ENCODE data around the gene ATF6.

ATF6 gene

DNA sequence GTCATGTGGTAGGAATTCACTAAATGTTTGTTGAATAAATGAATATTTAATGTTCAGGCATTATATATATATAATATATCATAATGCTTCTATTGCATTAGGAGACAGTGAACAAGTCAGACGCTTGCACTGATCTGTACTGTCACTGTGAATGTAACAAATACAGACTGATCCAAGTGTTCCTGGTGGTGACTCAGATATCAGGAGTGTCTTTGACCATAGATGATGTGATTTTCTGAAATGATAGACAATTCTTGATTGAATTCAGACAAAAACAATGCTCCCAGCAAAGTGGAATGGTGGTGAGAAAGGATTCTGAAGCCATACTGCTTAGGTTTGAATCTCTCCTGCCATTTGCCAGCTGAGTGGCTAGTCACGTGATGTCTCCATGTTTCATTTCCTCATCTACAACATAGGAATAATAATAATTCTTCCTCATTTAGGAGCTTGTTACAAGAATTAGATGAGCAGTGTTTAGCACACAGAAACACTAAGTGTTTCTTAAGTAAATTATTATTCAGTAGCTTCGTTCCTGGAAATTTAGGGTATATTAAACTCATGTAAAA lies 186.6 kb downstream of the ATF6 start:
- no peaks in the 10 kb centered on the region for H3K9me3 ChIP-seq (ENCODE audit: control insufficient read depth in 1 of 2, low read length in 2 of 2)
- peaks cover 0 to 5% of the 10 kb centered on the region in 2 donors for H3K4me1 ChIP-seq (ENCODE audit: control insufficient read depth in 1 of 2, insufficient read depth in 2 of 2, low read length in 2 of 2)
- no peak overlapping the region for H3K27ac ChIP-seq (ENCODE audit: low read depth, low read length)
- no peak overlapping the region for H3K4me3 ChIP-seq (ENCODE audit: low read depth in 1 of 2, low read length in 2 of 2)
- H3K27me3 ChIP-seq (ENCODE audit: control insufficient read depth in 1 of 2, insufficient read depth in 2 of 2, low read length in 2 of 2) = no peaks in the 10 kb centered on the region
- H3K9ac ChIP-seq (ENCODE audit: low read depth in 1 of 2, low read length in 2 of 2) = no peak overlapping the region
- peaks cover 0 to 4% of the 10 kb centered on the region in 2 donors for H3K36me3 ChIP-seq (ENCODE audit: control insufficient read depth in 1 of 2, insufficient read depth in 2 of 2, low read length in 2 of 2)

DNA sequence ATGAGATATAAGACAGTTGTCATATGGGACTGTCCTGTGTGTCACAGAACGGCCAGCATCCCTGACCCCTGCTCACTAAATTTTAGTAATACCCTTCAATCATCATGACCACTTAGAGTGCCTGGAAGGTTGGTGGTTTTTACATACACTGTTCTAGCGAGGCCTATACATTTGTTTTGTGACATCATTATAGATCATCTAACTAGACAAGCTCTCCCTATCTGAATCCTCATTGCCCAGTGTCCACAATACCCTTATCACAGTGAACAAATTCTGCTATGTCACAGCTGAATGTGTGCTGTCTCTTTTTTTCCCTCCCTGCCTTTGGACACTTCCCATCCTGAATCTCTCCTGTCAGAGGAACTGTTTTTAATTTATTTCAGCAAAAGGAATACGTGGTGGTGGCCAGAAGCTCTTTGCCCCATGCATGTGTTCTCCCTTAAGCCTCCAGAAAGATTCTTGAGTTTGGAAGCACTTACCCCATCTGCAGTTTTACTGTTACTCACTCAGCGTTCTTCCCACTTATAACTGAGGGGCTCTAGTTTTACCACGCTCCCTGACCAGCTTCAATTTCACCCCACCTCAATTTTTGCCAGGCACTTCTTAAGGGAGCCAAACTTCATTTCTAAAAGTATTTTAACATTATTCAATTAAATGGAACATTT lies 187.3 kb downstream of the ATF6 start:
- Histone ChIP-seq H3K9me3 (ENCODE audit: control insufficient read depth in 1 of 2, low read length in 2 of 2) (no peaks in the 10 kb centered on the region), H3K36me3 (ENCODE audit: control insufficient read depth in 1 of 2, insufficient read depth in 2 of 2, low read length in 2 of 2) (peaks cover 0 to 5% of the 10 kb centered on the region in 2 donors), H3K4me3 (ENCODE audit: low read depth in 1 of 2, low read length in 2 of 2) (no peak overlapping the region), H3K27ac (ENCODE audit: low read depth, low read length) (no peak overlapping the region), H3K27me3 (ENCODE audit: control insufficient read depth in 1 of 2, insufficient read depth in 2 of 2, low read length in 2 of 2) (no peaks in the 10 kb centered on the region), H3K9ac (ENCODE audit: low read depth in 1 of 2, low read length in 2 of 2) (no peak overlapping the region), H3K4me1 (ENCODE audit: control insufficient read depth in 1 of 2, insufficient read depth in 2 of 2, low read length in 2 of 2) (peaks cover 0 to 5% of the 10 kb centered on the region in 2 donors)

DNA sequence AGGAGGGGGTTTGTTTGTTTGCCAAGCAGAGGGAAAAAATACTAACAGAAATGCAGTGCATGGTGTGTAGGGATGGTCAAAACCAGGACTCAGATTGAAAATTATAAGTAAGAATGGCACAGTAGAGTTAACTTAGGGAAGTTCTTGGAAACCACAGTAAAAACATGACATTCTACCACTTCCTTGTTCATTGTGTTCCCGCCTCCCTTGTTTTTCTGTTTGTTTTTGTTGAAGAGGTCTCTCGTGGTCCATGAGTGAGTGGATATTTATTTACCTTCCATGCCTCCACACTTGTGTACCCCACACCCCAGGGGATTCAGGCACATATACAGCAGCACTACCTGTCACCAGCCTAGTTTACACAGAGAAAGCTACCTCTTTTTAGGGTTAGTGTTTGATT lies 187.9 kb downstream of the ATF6 start:
- no peak overlapping the region for H3K27ac ChIP-seq (ENCODE audit: low read depth, low read length)
- peaks cover 0 to 12% of the 10 kb centered on the region in 2 donors for H3K36me3 ChIP-seq (ENCODE audit: control insufficient read depth in 1 of 2, insufficient read depth in 2 of 2, low read length in 2 of 2)

DNA sequence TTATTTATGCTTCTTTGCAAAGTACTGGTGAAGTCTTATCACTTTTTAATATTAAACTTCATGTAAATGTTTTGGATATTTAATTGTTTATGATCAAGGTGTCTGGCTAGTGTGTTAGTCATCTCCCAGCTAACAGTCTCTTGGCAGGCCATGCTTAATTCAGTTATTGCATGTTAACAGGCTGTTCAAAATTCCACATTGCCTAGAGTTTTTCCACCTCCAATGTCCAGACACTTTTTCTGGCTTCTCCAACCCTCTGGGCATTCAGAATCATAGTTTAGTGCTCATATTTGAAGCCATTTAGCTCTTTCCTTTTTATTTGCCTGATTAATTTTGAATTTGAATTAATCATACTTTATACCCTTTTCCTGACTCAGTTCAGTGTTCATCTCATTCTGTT lies 188.3 kb downstream of the ATF6 start:
- Histone ChIP-seq H3K4me3 (ENCODE audit: low read depth in 1 of 2, low read length in 2 of 2) (no peak overlapping the region), H3K9me3 (ENCODE audit: control insufficient read depth in 1 of 2, low read length in 2 of 2) (no peaks in the 10 kb centered on the region), H3K36me3 (ENCODE audit: control insufficient read depth in 1 of 2, insufficient read depth in 2 of 2, low read length in 2 of 2) (peaks cover 0 to 12% of the 10 kb centered on the region in 2 donors), H3K4me1 (ENCODE audit: control insufficient read depth in 1 of 2, insufficient read depth in 2 of 2, low read length in 2 of 2) (no peaks in the 10 kb centered on the region), H3K27me3 (ENCODE audit: control insufficient read depth in 1 of 2, insufficient read depth in 2 of 2, low read length in 2 of 2) (no peaks in the 10 kb centered on the region), H3K9ac (ENCODE audit: low read depth in 1 of 2, low read length in 2 of 2) (no peak overlapping the region), H3K27ac (ENCODE audit: low read depth, low read length) (no peak overlapping the region)

More for the DNA sequence above, 187.9 kb downstream of the ATF6 start:
- peaks cover 0 to under 1% of the 10 kb centered on the region in 2 donors for H3K4me1 ChIP-seq (ENCODE audit: control insufficient read depth in 1 of 2, insufficient read depth in 2 of 2, low read length in 2 of 2)
- H3K4me3 ChIP-seq (ENCODE audit: low read depth in 1 of 2, low read length in 2 of 2) = no peak overlapping the region
- no peak overlapping the region for H3K9ac ChIP-seq (ENCODE audit: low read depth in 1 of 2, low read length in 2 of 2)
- no peaks in the 10 kb centered on the region for H3K27me3 ChIP-seq (ENCODE audit: control insufficient read depth in 1 of 2, insufficient read depth in 2 of 2, low read length in 2 of 2)
- no peaks in the 10 kb centered on the region for H3K9me3 ChIP-seq (ENCODE audit: control insufficient read depth in 1 of 2, low read length in 2 of 2)

DNA sequence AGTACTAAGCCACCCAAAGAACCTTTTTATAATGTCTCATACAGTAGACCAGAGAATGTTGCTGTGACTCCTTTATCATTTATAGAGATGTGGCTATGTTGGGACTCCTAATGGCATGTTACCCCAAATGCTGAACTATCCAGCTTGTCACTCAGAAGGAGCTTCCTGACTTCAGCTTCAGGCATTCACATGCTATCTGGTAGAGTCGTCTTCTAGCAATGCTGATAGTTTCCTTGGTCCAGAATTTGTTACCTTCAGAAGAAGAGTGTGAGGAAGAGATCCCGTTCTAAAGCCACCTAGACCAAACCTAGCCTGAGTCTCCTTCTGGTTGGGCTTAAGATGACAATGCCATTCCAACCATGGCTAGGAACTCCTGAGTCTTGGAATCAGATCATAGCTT lies 189.5 kb downstream of the ATF6 start:
- no peak overlapping the region for H3K9ac ChIP-seq (ENCODE audit: low read depth in 1 of 2, low read length in 2 of 2)
- no peaks in the 10 kb centered on the region for H3K27me3 ChIP-seq (ENCODE audit: control insufficient read depth in 1 of 2, insufficient read depth in 2 of 2, low read length in 2 of 2)
- no peak overlapping the region for H3K27ac ChIP-seq (ENCODE audit: low read depth, low read length)
- H3K4me1 ChIP-seq (ENCODE audit: control insufficient read depth in 1 of 2, insufficient read depth in 2 of 2, low read length in 2 of 2) = no peaks in the 10 kb centered on the region
- H3K4me3 ChIP-seq (ENCODE audit: low read depth in 1 of 2, low read length in 2 of 2) = no peak overlapping the region
- peaks cover under 1 to 14% of the 10 kb centered on the region in 2 donors for H3K36me3 ChIP-seq (ENCODE audit: control insufficient read depth in 1 of 2, insufficient read depth in 2 of 2, low read length in 2 of 2)
- H3K9me3 ChIP-seq (ENCODE audit: control insufficient read depth in 1 of 2, low read length in 2 of 2) = no peaks in the 10 kb centered on the region

DNA sequence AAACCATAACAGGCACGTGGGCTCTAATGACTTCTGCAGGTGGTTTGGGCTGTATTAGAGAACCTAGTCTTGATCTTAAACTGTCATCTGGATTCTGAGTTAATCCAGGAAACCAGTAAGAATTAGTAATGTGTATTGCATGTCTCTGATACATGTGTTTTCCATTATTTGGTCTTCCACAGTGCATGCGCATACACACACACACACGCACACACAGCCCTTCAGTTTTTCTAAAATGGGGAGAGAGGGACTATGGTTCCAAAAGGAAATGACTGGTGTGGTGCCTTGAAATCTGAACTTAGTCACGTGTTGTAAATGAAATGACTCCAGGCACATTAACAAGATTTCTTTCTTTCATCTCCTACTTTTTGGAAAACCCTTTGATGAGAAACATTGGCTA lies 190.0 kb downstream of the ATF6 start:
- peaks cover 6 to 14% of the 10 kb centered on the region in 2 donors for H3K36me3 ChIP-seq (ENCODE audit: control insufficient read depth in 1 of 2, insufficient read depth in 2 of 2, low read length in 2 of 2)

DNA sequence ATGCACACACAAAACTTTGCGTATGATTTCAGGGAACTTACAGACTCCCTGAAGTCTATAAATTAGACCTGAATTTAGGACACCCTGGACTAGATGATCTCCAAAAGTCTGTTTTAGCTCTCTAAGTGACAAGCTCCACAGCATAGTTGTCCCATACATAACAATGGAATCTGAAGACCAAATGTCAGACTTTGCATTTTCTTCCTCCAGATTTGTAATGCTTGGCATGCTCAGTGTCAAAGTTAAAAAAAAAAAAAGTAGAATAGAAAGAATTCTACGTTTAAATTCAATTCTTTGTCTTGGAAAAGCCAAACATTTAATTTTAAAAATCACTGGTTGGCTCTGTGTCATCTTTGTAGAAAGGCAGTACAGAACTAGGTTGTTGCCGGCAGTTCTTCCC lies 190.8 kb downstream of the ATF6 start:
- no peaks in the 10 kb centered on the region for H3K9me3 ChIP-seq (ENCODE audit: control insufficient read depth in 1 of 2, low read length in 2 of 2)
- H3K4me1 ChIP-seq (ENCODE audit: control insufficient read depth in 1 of 2, insufficient read depth in 2 of 2, low read length in 2 of 2) = no peaks in the 10 kb centered on the region
- H3K4me3 ChIP-seq (ENCODE audit: low read depth in 1 of 2, low read length in 2 of 2) = no peak overlapping the region
- H3K27ac ChIP-seq (ENCODE audit: low read depth, low read length) = no peak overlapping the region
- no peak overlapping the region for H3K9ac ChIP-seq (ENCODE audit: low read depth in 1 of 2, low read length in 2 of 2)
- no peaks in the 10 kb centered on the region for H3K27me3 ChIP-seq (ENCODE audit: control insufficient read depth in 1 of 2, insufficient read depth in 2 of 2, low read length in 2 of 2)
- H3K36me3 ChIP-seq (ENCODE audit: control insufficient read depth in 1 of 2, insufficient read depth in 2 of 2, low read length in 2 of 2) = peaks cover 6 to 14% of the 10 kb centered on the region in 2 donors

More for the DNA sequence above, 190.0 kb downstream of the ATF6 start:
- no peak overlapping the region for H3K27ac ChIP-seq (ENCODE audit: low read depth, low read length)
- no peak overlapping the region for H3K4me3 ChIP-seq (ENCODE audit: low read depth in 1 of 2, low read length in 2 of 2)
- no peaks in the 10 kb centered on the region for H3K9me3 ChIP-seq (ENCODE audit: control insufficient read depth in 1 of 2, low read length in 2 of 2)
- H3K27me3 ChIP-seq (ENCODE audit: control insufficient read depth in 1 of 2, insufficient read depth in 2 of 2, low read length in 2 of 2) = no peaks in the 10 kb centered on the region
- H3K9ac ChIP-seq (ENCODE audit: low read depth in 1 of 2, low read length in 2 of 2) = no peak overlapping the region
- H3K4me1 ChIP-seq (ENCODE audit: control insufficient read depth in 1 of 2, insufficient read depth in 2 of 2, low read length in 2 of 2) = no peaks in the 10 kb centered on the region

DNA sequence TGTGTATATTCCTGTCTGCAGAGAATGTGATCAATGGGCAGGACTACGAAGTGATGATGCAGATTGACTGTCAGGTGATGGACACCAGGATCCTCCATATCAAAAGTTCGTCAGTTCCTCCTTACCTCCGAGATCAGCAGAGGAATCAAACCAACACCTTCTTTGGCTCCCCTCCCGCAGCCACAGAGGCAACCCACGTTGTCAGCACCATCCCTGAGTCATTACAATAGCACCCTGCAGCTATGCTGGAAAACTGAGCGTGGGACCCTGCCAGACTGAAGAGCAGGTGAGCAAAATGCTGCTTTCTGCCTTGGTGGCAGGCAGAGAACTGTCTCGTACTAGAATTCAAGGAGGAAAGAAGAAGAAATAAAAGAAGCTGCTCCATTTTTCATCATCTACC lies 192.3 kb downstream of the ATF6 start:
- Histone ChIP-seq H3K4me1 (ENCODE audit: control insufficient read depth in 1 of 2, insufficient read depth in 2 of 2, low read length in 2 of 2) (no peaks in the 10 kb centered on the region), H3K9me3 (ENCODE audit: control insufficient read depth in 1 of 2, low read length in 2 of 2) (no peaks in the 10 kb centered on the region), H3K4me3 (ENCODE audit: low read depth in 1 of 2, low read length in 2 of 2) (no peak overlapping the region), H3K27me3 (ENCODE audit: control insufficient read depth in 1 of 2, insufficient read depth in 2 of 2, low read length in 2 of 2) (no peaks in the 10 kb centered on the region), H3K9ac (ENCODE audit: low read depth in 1 of 2, low read length in 2 of 2) (no peak overlapping the region), H3K36me3 (ENCODE audit: control insufficient read depth in 1 of 2, insufficient read depth in 2 of 2, low read length in 2 of 2) (peaks cover 6 to 14% of the 10 kb centered on the region in 2 donors), H3K27ac (ENCODE audit: low read depth, low read length) (no peak overlapping the region)

DNA sequence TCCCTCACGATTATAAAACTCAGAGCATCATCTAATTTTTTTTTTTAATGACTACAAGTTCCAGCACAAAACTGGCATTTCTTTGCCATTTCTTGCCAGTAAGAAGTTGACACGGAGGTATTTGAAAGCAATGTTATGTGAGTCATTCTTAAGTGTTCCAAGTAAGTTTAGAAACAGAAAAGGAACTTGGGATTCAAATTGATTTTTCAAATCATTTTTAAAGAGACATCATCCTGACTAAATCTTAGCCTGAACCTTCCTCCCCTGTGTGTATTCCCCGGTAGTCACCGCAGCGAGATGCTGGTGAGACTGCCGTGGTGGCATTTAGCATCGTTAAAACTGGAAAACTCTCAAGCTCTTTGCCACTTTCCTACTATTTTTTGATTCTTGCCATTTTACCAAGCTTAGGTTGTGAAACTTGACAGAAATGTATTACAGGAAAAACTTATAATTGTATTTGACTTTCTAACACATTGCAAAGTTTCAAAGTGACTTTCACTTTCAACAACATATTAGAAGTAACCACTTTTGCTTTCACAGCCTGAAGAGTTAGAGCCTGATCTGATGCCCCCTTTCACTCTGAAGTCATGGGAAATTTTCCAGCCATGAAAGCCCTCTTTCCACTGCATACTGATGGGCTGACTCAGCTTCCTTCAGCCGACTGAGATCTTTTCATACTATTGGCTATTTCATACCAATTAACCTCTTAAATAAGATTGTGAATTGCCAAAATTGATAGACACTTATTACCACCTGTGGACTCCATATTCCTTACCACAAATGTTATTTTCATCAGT lies 196.2 kb downstream of the ATF6 start:
- no peaks in the 10 kb centered on the region for H3K9me3 ChIP-seq (ENCODE audit: control insufficient read depth in 1 of 2, low read length in 2 of 2)
- H3K27ac ChIP-seq (ENCODE audit: low read depth, low read length) = no peak overlapping the region
- H3K9ac ChIP-seq (ENCODE audit: low read depth in 1 of 2, low read length in 2 of 2) = no peak overlapping the region
- no peak overlapping the region for H3K4me3 ChIP-seq (ENCODE audit: low read depth in 1 of 2, low read length in 2 of 2)
- peaks cover 6 to 17% of the 10 kb centered on the region in 2 donors for H3K36me3 ChIP-seq (ENCODE audit: control insufficient read depth in 1 of 2, insufficient read depth in 2 of 2, low read length in 2 of 2)
- H3K4me1 ChIP-seq (ENCODE audit: control insufficient read depth in 1 of 2, insufficient read depth in 2 of 2, low read length in 2 of 2) = no peaks in the 10 kb centered on the region
- H3K27me3 ChIP-seq (ENCODE audit: control insufficient read depth in 1 of 2, insufficient read depth in 2 of 2, low read length in 2 of 2) = no peaks in the 10 kb centered on the region

DNA sequence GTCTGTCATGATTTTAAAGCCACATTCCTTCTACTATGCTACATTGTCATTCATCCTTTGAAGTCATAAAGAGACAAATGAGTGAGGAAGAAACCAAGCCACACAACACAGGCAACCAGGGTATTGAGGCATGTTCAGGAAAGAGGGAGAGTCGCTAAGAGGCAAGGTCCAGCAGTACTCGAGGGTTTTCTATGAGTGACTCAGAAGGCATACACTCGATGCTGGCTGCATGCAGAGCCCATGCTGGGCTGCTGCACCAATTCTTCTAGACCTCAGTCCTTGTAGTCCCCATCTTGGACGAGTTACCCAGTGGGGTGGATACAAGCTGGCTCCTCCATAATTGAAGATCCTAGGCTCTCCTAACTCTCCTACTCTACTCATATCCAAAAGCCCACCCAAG lies 199.9 kb downstream of the ATF6 start:
- Histone ChIP-seq H3K27me3 (ENCODE audit: control insufficient read depth in 1 of 2, insufficient read depth in 2 of 2, low read length in 2 of 2) (no peaks in the 10 kb centered on the region), H3K9ac (ENCODE audit: low read depth in 1 of 2, low read length in 2 of 2) (no peak overlapping the region), H3K36me3 (ENCODE audit: control insufficient read depth in 1 of 2, insufficient read depth in 2 of 2, low read length in 2 of 2) (peaks cover under 1 to 7% of the 10 kb centered on the region in 2 donors), H3K9me3 (ENCODE audit: control insufficient read depth in 1 of 2, low read length in 2 of 2) (no peaks in the 10 kb centered on the region), H3K27ac (ENCODE audit: low read depth, low read length) (no peak overlapping the region), H3K4me3 (ENCODE audit: low read depth in 1 of 2, low read length in 2 of 2) (no peak overlapping the region), H3K4me1 (ENCODE audit: control insufficient read depth in 1 of 2, insufficient read depth in 2 of 2, low read length in 2 of 2) (no peaks in the 10 kb centered on the region)
